Measurements from ENCODE around the gene MEOX1.

MEOX1 gene

DNA sequence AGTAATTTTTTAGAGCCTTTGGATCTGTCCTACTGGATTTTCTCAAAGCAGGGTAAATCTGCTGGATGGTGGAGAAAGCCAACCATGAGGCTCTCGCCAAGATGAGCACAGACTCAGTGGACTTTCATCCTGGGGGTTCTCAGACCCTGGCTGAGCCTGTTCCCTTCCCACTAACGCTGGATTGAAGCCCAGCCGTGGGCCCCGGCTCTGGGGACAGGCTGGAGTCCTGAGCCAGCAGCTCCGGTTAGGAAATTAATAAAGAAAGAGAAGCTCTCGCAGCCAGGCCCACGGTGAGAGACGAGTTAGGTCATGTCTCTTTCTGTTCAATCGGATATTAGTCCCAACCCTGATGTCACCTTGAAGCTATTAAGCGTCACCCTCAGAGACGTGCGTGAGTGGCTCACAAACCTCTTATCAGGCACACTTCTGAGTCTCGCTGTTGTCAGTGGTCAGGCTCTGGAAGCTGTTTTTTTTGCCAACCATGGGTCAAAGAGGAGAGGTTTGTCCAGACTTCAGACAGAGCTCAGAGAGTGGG lies 27.1 kb downstream of the MEOX1 start:
- Histone ChIP-seq H3K27ac (no peak overlapping the region), H3K4me3 (ENCODE audit: low read depth in 1 of 2, low read length in 1 of 2) (no peak overlapping the region)

DNA sequence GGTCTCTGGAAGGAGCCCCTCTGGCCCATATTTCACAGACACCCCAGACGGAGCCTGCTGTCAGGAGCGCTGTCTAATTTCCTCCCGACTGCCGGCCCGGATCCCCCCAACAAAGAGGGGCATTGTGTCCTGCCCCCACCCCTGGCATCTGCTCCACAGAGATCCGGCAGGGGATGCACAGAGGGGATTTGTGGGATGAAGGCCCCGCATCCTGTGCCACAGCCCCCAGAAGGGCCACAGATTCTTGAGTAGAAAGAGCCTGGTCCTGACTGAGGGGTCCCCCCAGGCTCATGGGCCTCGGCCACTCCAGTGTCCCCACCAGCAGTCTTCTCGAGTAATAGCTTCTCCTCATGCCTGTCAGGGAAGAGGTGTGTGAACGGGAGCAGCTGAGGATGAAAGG lies 29.5 kb downstream of the MEOX1 start:
- TF ChIP-seq, protein P1, sequence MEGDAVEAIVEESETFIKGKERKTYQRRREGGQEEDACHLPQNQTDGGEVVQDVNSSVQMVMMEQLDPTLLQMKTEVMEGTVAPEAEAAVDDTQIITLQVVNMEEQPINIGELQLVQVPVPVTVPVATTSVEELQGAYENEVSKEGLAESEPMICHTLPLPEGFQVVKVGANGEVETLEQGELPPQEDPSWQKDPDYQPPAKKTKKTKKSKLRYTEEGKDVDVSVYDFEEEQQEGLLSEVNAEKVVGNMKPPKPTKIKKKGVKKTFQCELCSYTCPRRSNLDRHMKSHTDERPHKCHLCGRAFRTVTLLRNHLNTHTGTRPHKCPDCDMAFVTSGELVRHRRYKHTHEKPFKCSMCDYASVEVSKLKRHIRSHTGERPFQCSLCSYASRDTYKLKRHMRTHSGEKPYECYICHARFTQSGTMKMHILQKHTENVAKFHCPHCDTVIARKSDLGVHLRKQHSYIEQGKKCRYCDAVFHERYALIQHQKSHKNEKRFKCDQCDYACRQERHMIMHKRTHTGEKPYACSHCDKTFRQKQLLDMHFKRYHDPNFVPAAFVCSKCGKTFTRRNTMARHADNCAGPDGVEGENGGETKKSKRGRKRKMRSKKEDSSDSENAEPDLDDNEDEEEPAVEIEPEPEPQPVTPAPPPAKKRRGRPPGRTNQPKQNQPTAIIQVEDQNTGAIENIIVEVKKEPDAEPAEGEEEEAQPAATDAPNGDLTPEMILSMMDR (IDR thresholded peaks at IDR 0.05), result no peak
- Histone ChIP-seq H3K4me1 (ENCODE audit: control insufficient read depth in 1 of 2, insufficient read depth in 1 of 2, low read depth in 1 of 2, low read length in 1 of 2) (no peaks in the 10 kb centered on the region), H3K36me3 (no peaks in the 10 kb centered on the region), H3K4me3 (ENCODE audit: low read depth in 1 of 2, low read length in 1 of 2) (no peak overlapping the region), H3K27ac (no peak overlapping the region), H3K9me3 (no peaks in the 10 kb centered on the region), H3K27me3 (peaks cover 10% of the 10 kb centered on the region)

More for the DNA sequence above, 27.1 kb downstream of the MEOX1 start:
- TF ChIP-seq, protein P1 (IDR thresholded peaks at IDR 0.05), result no peak
- Histone ChIP-seq H3K36me3 (no peaks in the 10 kb centered on the region), H3K4me1 (ENCODE audit: control insufficient read depth in 1 of 2, insufficient read depth in 1 of 2, low read depth in 1 of 2, low read length in 1 of 2) (no peaks in the 10 kb centered on the region), H3K27me3 (peaks cover 8% of the 10 kb centered on the region), H3K9me3 (no peaks in the 10 kb centered on the region)

DNA sequence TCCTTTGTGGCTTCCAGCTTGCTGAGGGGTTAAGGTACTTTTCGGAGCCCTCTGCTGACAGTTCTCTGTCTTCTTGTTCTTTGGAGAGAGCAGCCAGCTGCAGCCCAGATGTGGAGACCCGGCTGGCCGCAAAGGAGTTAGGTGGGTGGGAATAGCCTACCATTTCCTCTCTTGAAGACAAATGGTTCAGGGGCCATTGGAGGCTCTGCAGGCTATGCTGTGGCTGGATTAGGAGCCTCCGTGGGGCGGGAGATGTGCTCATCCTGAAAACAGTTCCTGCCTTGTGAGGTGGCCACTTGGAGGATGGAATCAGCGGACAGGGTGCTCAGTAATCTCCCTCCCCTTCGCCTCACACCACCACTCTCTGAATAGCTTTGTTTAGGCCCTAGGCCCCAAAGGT lies 30.3 kb downstream of the MEOX1 start:
- H3K36me3 ChIP-seq, result no peaks in the 10 kb centered on the region
- H3K27ac ChIP-seq, result no peak overlapping the region
- TF ChIP-seq, protein P1 (IDR thresholded peaks at IDR 0.05), result no peak
- no peaks in the 10 kb centered on the region for H3K9me3 ChIP-seq
- no peak overlapping the region for H3K4me3 ChIP-seq (ENCODE audit: low read depth in 1 of 2, low read length in 1 of 2)
- no peaks in the 10 kb centered on the region for H3K4me1 ChIP-seq (ENCODE audit: control insufficient read depth in 1 of 2, insufficient read depth in 1 of 2, low read depth in 1 of 2, low read length in 1 of 2)
- peaks cover 9% of the 10 kb centered on the region for H3K27me3 ChIP-seq

DNA sequence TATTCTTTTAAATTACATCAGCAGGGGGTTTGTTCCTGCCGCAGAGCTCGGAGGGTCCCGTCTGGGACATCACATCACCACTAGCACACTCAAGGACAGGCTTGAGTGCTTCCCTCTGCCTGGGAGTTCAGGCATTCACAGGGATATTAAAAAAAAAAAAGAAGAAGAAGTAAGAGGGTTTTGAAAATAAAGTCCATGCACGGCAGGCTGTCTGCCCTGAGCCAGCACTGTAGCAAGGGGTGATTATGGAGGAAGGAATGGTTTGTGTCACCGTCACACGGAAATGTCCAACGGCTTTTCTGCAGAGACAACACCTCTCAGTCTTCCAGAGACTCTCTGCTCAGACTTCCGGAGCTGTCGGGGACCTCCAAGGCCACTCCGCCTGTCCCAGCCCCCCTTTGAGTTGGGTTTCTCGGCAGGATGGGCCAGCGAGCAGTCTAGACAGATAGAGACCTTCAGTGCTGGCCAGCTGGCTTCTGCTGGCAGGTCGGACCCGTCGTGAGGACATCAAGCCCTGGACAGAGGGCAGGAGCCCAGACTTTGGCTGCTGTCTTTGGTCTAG lies 33.6 kb downstream of the MEOX1 start:
- TF ChIP-seq, protein P1 (IDR thresholded peaks at IDR 0.05), result no peak
- Histone ChIP-seq H3K4me3 (ENCODE audit: low read depth in 1 of 2, low read length in 1 of 2) (no peak overlapping the region), H3K27me3 (peaks cover 9% of the 10 kb centered on the region), H3K36me3 (no peaks in the 10 kb centered on the region), H3K27ac (no peak overlapping the region), H3K9me3 (no peaks in the 10 kb centered on the region), H3K4me1 (ENCODE audit: control insufficient read depth in 1 of 2, insufficient read depth in 1 of 2, low read depth in 1 of 2, low read length in 1 of 2) (no peaks in the 10 kb centered on the region)

DNA sequence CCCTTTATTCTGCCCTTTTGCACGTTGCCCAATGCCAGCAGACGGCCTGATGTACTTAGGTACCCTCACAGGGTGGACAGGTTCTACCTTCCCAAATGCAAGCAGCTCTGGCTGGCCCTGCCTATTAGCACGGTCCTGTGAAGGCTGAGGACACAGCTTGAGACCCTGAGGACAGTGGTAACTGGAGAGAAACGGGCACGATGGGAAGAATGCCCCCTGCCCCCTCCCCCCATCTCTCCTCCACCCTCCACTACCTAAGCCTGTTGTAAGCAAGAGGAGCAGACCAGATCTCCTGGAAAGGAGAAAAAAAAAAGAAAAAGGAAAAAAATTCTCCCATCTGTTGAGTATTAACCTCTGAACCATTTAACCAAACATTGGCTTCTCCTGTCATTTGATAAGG lies 34.1 kb downstream of the MEOX1 start:
- TF ChIP-seq, protein P1 (IDR thresholded peaks at IDR 0.05), result no peak
- Histone ChIP-seq H3K4me1 (ENCODE audit: control insufficient read depth in 1 of 2, insufficient read depth in 1 of 2, low read depth in 1 of 2, low read length in 1 of 2) (no peaks in the 10 kb centered on the region), H3K36me3 (no peaks in the 10 kb centered on the region), H3K4me3 (ENCODE audit: low read depth in 1 of 2, low read length in 1 of 2) (no peak overlapping the region), H3K27me3 (peaks cover 9% of the 10 kb centered on the region), H3K27ac (no peak overlapping the region), H3K9me3 (no peaks in the 10 kb centered on the region)

All from neutrophil (primary cell).